Nephron (organoid): ENCODE results near the gene SKA2.

ENCODE experiments used
- H3K27ac Mint-ChIP-seq, 3 experiments: 2 replicates each; pipeline ENCODE4 v1.8.0; 2020; ENCODE audit warnings: mixed read lengths in 3 of 3, mild to moderate bottlenecking in 2 of 3, moderate library complexity in 1 of 3
- H3K27me3 Mint-ChIP-seq: 2 replicates; pipeline ENCODE4 v1.8.0; 2021; ENCODE audit warnings: low read depth, mild to moderate bottlenecking, moderate library complexity, mixed read lengths
- H3K36me3 Mint-ChIP-seq: 2 replicates; pipeline ENCODE4 v1.8.0; 2020; ENCODE audit warnings: low read depth, mixed read lengths
- H3K4me1 Mint-ChIP-seq: 2 replicates; pipeline ENCODE4 v1.8.0; 2020; ENCODE audit warnings: mixed read lengths
- H3K4me3 Mint-ChIP-seq, 3 experiments: 2 replicates each; pipeline ENCODE4 v1.8.0; 2020; ENCODE audit warnings: mild to moderate bottlenecking in 3 of 3, mixed read lengths in 3 of 3, moderate library complexity in 2 of 3
- H3K9me3 Mint-ChIP-seq: 2 replicates; pipeline ENCODE4 v1.8.0; 2020; ENCODE audit warnings: mixed read lengths
- TF ChIP-seq, protein P1 (sequence below), 3 experiments: fragments of 200-600 bp; sonication (generic); IDR thresholded peaks; one replicate each; pipeline ENCODE4 v1.5.0; 2021; ENCODE audit warnings: antibody characterized with exemption in 3 of 3; ENCODE audit not compliant: unreplicated experiment in 3 of 3

SKA2 gene

GRCh38 chr17:59131131-59131530 lies 23.9 kb downstream of the SKA2 start:
- no peaks in the 10 kb centered on the region for H3K4me1 Mint-ChIP-seq
- H3K9me3 Mint-ChIP-seq = no peaks in the 10 kb centered on the region
- no peak overlapping the region for H3K27ac Mint-ChIP-seq
- no peak overlapping the region for H3K4me3 Mint-ChIP-seq
- TF ChIP-seq, protein P1, sequence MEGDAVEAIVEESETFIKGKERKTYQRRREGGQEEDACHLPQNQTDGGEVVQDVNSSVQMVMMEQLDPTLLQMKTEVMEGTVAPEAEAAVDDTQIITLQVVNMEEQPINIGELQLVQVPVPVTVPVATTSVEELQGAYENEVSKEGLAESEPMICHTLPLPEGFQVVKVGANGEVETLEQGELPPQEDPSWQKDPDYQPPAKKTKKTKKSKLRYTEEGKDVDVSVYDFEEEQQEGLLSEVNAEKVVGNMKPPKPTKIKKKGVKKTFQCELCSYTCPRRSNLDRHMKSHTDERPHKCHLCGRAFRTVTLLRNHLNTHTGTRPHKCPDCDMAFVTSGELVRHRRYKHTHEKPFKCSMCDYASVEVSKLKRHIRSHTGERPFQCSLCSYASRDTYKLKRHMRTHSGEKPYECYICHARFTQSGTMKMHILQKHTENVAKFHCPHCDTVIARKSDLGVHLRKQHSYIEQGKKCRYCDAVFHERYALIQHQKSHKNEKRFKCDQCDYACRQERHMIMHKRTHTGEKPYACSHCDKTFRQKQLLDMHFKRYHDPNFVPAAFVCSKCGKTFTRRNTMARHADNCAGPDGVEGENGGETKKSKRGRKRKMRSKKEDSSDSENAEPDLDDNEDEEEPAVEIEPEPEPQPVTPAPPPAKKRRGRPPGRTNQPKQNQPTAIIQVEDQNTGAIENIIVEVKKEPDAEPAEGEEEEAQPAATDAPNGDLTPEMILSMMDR (IDR thresholded peaks at IDR 0.05; ENCODE audit: unreplicated experiment in 3 of 3) = no peak
- H3K27me3 Mint-ChIP-seq = no peaks in the 10 kb centered on the region
- peaks cover 29% of the 10 kb centered on the region for H3K36me3 Mint-ChIP-seq

DNA sequence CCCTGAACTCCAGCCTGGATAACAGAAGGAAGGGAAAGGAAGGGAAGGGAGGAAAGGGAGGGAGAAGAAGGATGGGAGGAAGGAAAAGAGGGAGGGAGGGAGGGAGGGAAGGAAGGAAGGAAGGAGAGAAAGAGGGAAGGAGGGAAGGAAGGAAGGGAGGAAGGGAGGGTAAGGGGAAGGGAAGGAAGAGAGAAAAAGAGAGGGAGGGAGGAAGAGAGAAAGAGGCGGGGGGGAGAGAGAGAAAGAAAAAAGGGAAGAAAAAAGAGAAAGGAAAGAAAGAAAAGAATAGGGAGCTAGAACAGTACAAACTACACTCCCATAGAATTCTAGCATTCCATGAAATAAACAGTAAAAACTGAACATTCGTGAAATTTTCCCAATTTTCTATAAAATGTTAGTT lies 25.2 kb downstream of the SKA2 start:
- H3K27me3 Mint-ChIP-seq = no peaks in the 10 kb centered on the region
- H3K36me3 Mint-ChIP-seq = peaks cover 29% of the 10 kb centered on the region
- TF ChIP-seq, protein P1 (IDR thresholded peaks at IDR 0.05; ENCODE audit: unreplicated experiment in 3 of 3) = no peak
- no peaks in the 10 kb centered on the region for H3K4me1 Mint-ChIP-seq
- no peak overlapping the region for H3K27ac Mint-ChIP-seq
- no peak overlapping the region for H3K4me3 Mint-ChIP-seq
- no peaks in the 10 kb centered on the region for H3K9me3 Mint-ChIP-seq

- H3K27me3 Mint-ChIP-seq = no peaks in the 10 kb centered on the region
- TF ChIP-seq, protein P1 (IDR thresholded peaks at IDR 0.05; ENCODE audit: unreplicated experiment in 3 of 3) = no peak
Observed at GRCh38 chr17:59126809-59127417, 28.1 kb downstream of the SKA2 start.

DNA sequence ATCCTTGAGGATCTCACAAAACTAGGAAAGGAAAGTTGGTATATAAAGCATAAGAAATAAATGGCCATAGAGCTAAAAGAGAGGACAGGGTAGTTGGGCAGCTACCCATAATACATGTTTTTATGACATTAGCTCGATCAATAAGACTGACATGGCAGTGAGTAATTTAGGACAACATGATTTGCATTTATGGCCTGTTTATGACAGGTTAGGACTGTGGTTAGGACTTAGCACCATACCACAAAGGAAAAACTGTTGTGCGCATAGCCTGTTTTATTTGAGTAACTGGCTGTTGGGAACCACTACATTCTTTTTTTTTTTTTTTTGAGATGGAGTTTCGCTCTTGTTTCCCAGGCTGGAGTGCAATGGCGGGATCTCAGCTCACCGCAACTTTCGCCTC lies 30.3 kb downstream of the SKA2 start:
- peaks cover 54% of the 10 kb centered on the region for H3K36me3 Mint-ChIP-seq
- no peaks in the 10 kb centered on the region for H3K9me3 Mint-ChIP-seq
- H3K27me3 Mint-ChIP-seq = no peaks in the 10 kb centered on the region
- no peak overlapping the region for H3K4me3 Mint-ChIP-seq
- H3K4me1 Mint-ChIP-seq = no peaks in the 10 kb centered on the region
- TF ChIP-seq, protein P1 (IDR thresholded peaks at IDR 0.05; ENCODE audit: unreplicated experiment in 3 of 3) = no peak
- no peak overlapping the region for H3K27ac Mint-ChIP-seq

More at GRCh38 chr17:59126809-59127417, 28.1 kb downstream of the SKA2 start:
- Mint-ChIP-seq H3K27ac (no peak overlapping the region), H3K4me1 (no peaks in the 10 kb centered on the region), H3K4me3 (no peak overlapping the region), H3K36me3 (peaks cover 44% of the 10 kb centered on the region), H3K9me3 (no peaks in the 10 kb centered on the region)

- no peaks in the 10 kb centered on the region for H3K4me1 Mint-ChIP-seq
- no peak overlapping the region for H3K4me3 Mint-ChIP-seq
- TF ChIP-seq, protein P1 (IDR thresholded peaks at IDR 0.05; ENCODE audit: unreplicated experiment in 3 of 3) = no peak
- H3K27ac Mint-ChIP-seq = peak overlapping the region in 1 of 3 experiments; percentile 23
- no peaks in the 10 kb centered on the region for H3K9me3 Mint-ChIP-seq
- H3K36me3 Mint-ChIP-seq = peaks cover 54% of the 10 kb centered on the region
- no peaks in the 10 kb centered on the region for H3K27me3 Mint-ChIP-seq
Observed at GRCh38 chr17:59121901-59122480, 33.0 kb downstream of the SKA2 start.

GRCh38 chr17:59115474-59115873 lies 39.5 kb downstream of the SKA2 start:
- Mint-ChIP-seq H3K9me3 (no peaks in the 10 kb centered on the region), H3K27ac (no peak overlapping the region), H3K4me1 (no peaks in the 10 kb centered on the region), H3K36me3 (peaks cover 45% of the 10 kb centered on the region), H3K27me3 (no peaks in the 10 kb centered on the region), H3K4me3 (no peak overlapping the region)
- TF ChIP-seq, protein P1 (IDR thresholded peaks at IDR 0.05; ENCODE audit: unreplicated experiment in 3 of 3) = no peak
